Measurements from ENCODE around the gene MKLN1.

MKLN1 gene

DNA sequence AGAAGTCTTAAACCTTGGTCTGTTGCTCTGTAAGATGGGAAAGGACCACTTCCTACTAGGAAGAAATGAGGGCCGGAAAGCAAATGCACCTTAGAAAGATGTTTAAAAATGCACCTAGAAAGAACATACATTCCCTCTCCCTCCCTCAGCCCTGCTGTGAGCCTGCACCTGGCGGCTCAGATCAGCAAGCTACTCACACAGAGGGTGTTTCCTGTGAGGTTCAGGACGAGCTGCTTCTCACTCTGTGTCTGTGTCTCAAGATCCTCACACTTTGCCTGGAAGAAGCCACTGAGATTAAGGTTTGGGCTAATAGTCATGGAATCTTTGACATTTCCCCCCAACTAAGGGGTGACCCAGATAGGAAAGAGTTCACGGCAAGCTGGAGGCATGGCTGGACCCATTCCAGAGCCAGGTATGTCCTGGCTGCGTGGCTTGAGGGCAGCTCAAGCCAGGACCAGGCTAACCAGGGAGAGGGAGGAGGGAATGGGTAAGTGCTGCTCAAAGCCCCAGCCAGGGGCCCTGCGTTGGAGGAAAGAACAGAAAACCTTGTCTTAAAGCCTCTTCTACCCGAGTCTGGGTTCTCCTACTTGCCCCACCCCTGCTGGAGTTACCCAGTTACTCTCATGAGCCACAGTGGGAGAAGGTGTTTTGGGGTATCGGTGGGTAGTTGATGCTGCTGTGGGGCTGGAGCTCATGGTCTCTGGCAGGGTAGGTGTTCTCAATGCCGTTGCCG lies 181.2 kb downstream of the MKLN1 start:
- H3K79me2 ChIP-seq (ENCODE audit: insufficient read depth, low read length) = no peaks in the 10 kb centered on the region
- H3K9me2 ChIP-seq (replicated peaks; ENCODE audit: insufficient read depth, low read length) = no peaks in the 10 kb centered on the region
- H3K27me3 ChIP-seq (ENCODE audit: low read length) = no peaks in the 10 kb centered on the region
- no peak overlapping the region for H2AFZ ChIP-seq (ENCODE audit: low read depth, low read length, severe bottlenecking)
- no peak overlapping the region for H3K9ac ChIP-seq (ENCODE audit: low read length)
- H3K9me3 ChIP-seq (ENCODE audit: insufficient read depth, low read length) = no peaks in the 10 kb centered on the region
- no peak overlapping the region for H3K27ac ChIP-seq (ENCODE audit: low read depth, low read length)
- H3F3A ChIP-seq (ENCODE audit: insufficient read depth) = no peaks in the 10 kb centered on the region
- TF ChIP-seq EZH2phosphoT487 (conservative IDR thresholded peaks at IDR 0.05; ENCODE audit: low read length) = no peak
- TF ChIP-seq, protein P1, sequence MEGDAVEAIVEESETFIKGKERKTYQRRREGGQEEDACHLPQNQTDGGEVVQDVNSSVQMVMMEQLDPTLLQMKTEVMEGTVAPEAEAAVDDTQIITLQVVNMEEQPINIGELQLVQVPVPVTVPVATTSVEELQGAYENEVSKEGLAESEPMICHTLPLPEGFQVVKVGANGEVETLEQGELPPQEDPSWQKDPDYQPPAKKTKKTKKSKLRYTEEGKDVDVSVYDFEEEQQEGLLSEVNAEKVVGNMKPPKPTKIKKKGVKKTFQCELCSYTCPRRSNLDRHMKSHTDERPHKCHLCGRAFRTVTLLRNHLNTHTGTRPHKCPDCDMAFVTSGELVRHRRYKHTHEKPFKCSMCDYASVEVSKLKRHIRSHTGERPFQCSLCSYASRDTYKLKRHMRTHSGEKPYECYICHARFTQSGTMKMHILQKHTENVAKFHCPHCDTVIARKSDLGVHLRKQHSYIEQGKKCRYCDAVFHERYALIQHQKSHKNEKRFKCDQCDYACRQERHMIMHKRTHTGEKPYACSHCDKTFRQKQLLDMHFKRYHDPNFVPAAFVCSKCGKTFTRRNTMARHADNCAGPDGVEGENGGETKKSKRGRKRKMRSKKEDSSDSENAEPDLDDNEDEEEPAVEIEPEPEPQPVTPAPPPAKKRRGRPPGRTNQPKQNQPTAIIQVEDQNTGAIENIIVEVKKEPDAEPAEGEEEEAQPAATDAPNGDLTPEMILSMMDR (IDR thresholded peaks at IDR 0.05; ENCODE audit: insufficient read depth, low read length, poor library complexity, severe bottlenecking) = no peak
- H3K4me3 ChIP-seq (ENCODE audit: insufficient read depth, low read length, poor library complexity, severe bottlenecking) = no peak overlapping the region
- no peak overlapping the region for H3K4me2 ChIP-seq (ENCODE audit: low read depth, low read length, poor library complexity, severe bottlenecking)
- no peaks in the 10 kb centered on the region for H4K20me1 ChIP-seq (ENCODE audit: low read depth, low read length)
- H3K36me3 ChIP-seq (ENCODE audit: low read length) = no peaks in the 10 kb centered on the region

DNA sequence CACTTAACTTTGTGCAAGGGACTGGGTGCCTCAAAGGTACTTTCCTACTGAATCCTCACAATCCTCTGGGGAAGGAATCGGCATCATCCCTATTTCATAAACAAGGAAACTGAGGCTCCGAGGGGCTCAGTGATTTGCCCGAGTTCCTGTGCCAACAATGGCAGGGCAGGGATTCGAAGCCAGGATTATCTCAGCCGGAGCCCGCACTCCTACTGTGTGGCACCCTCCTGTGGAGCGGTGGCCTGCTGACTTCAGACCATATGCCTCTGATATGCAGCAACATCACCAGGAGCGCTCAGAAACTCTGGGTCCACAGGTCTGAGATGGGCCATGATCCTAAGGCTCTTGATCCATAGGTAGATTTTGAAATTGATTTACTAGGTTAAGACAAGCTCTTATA lies 182.1 kb downstream of the MKLN1 start:
- no peak overlapping the region for H3K27ac ChIP-seq (ENCODE audit: low read depth, low read length)
- no peak overlapping the region for H3K4me2 ChIP-seq (ENCODE audit: low read depth, low read length, poor library complexity, severe bottlenecking)
- no peak for TF ChIP-seq EZH2phosphoT487 (conservative IDR thresholded peaks at IDR 0.05; ENCODE audit: low read length)
- TF ChIP-seq, protein P1 (IDR thresholded peaks at IDR 0.05; ENCODE audit: insufficient read depth, low read length, poor library complexity, severe bottlenecking) = no peak
- H3K79me2 ChIP-seq (ENCODE audit: insufficient read depth, low read length) = no peaks in the 10 kb centered on the region
- no peak overlapping the region for H2AFZ ChIP-seq (ENCODE audit: low read depth, low read length, severe bottlenecking)
- H3K27me3 ChIP-seq (ENCODE audit: low read length) = no peaks in the 10 kb centered on the region
- H3K9me2 ChIP-seq (replicated peaks; ENCODE audit: insufficient read depth, low read length) = no peaks in the 10 kb centered on the region
- H3K4me3 ChIP-seq (ENCODE audit: insufficient read depth, low read length, poor library complexity, severe bottlenecking) = no peak overlapping the region
- no peak overlapping the region for H3K9ac ChIP-seq (ENCODE audit: low read length)
- no peaks in the 10 kb centered on the region for H3K36me3 ChIP-seq (ENCODE audit: low read length)
- H3K9me3 ChIP-seq (ENCODE audit: insufficient read depth, low read length) = no peaks in the 10 kb centered on the region
- no peaks in the 10 kb centered on the region for H3F3A ChIP-seq (ENCODE audit: insufficient read depth)
- H4K20me1 ChIP-seq (ENCODE audit: low read depth, low read length) = no peaks in the 10 kb centered on the region

DNA sequence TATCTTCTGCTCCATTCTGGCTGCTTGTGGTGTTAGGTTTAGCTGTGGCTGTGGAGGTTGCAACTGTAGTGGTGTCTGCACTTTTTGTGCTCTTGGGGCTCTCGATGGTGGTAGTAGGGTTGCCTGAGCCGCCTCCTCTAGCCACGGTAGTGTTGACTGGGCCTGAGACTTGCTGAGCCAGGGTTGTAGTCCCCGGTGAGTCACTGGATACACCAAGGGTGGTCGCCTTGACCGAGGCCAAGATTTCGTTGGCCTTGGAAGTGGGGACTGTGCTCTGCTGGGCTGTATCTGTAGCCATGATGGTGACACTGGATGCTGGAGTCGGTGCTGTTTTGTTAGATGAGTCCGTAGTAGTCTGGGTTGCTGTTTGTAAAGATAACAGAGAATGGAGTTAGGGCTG lies 183.4 kb downstream of the MKLN1 start:
- no peak overlapping the region for H2AFZ ChIP-seq (ENCODE audit: low read depth, low read length, severe bottlenecking)
- no peak overlapping the region for H3K9ac ChIP-seq (ENCODE audit: low read length)
- no peak overlapping the region for H3K27ac ChIP-seq (ENCODE audit: low read depth, low read length)
- no peaks in the 10 kb centered on the region for H3K79me2 ChIP-seq (ENCODE audit: insufficient read depth, low read length)
- no peak overlapping the region for H3K4me3 ChIP-seq (ENCODE audit: insufficient read depth, low read length, poor library complexity, severe bottlenecking)
- no peak overlapping the region for H3K4me2 ChIP-seq (ENCODE audit: low read depth, low read length, poor library complexity, severe bottlenecking)
- no peaks in the 10 kb centered on the region for H3K27me3 ChIP-seq (ENCODE audit: low read length)
- no peaks in the 10 kb centered on the region for H4K20me1 ChIP-seq (ENCODE audit: low read depth, low read length)
- TF ChIP-seq EZH2phosphoT487 (conservative IDR thresholded peaks at IDR 0.05; ENCODE audit: low read length) = no peak
- TF ChIP-seq, protein P1 (IDR thresholded peaks at IDR 0.05; ENCODE audit: insufficient read depth, low read length, poor library complexity, severe bottlenecking) = no peak
- H3K9me2 ChIP-seq (replicated peaks; ENCODE audit: insufficient read depth, low read length) = no peaks in the 10 kb centered on the region
- H3K9me3 ChIP-seq (ENCODE audit: insufficient read depth, low read length) = no peaks in the 10 kb centered on the region
- H3K36me3 ChIP-seq (ENCODE audit: low read length) = no peaks in the 10 kb centered on the region
- no peaks in the 10 kb centered on the region for H3F3A ChIP-seq (ENCODE audit: insufficient read depth)

Data from SU-DHL-6 (cell line).